GM10248 (cell line): ENCODE results near the gene HASPIN.

Experiments used
- CTCF ChIA-PET: fragments of 300-600 bp; sonication (Branson Sonifier 250); formaldehyde crosslinking; extraction: SDS; loops from one replicate; lab custom pipeline; 2021; ENCODE audit warnings: antibody characterized with exemption; lab: Yijun Ruan, JAX
- POLR2A ChIA-PET: fragments of 350-650 bp; sonication (Branson Sonifier 250); formaldehyde crosslinking; extraction: SDS; loops from one replicate; lab custom pipeline; 2020; ENCODE audit warnings: antibody characterized with exemption; lab: Yijun Ruan, JAX
- DNase-seq: peaks from one replicate; pipeline ENCODE4 v3.0.0; 2012; ENCODE audit errors: extremely low spot score
- CTCF ChIP-seq: IDR thresholded peaks from 2 replicates; pipeline ENCODE4 v1.5.1; 2012; ENCODE audit warnings: mild to moderate bottlenecking, low read depth; ENCODE audit errors: extremely low read depth, missing control alignments, control extremely low read depth

The HASPIN gene

DNA sequence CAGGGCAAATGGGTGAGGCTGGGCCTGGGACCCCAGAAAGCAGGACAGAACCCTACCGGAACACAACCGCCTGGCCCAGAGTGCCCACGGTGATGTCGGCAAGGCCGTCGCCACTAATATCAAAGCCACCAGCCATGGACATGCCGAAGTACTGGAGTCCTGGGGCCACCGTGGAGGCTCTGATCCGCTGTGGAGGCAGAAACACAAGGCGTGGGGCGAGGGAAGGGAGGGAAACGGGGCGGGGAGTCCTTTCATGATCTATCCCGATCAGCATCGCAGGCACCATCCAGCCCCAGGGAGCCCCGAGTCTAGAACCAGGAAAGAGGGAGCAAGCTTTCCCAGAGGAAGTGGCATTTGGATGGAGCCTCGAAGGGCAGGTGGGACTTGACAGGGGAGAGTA is 26.6 kb downstream of the HASPIN start:
- TF ChIP-seq CTCF: no peak
- CTCF ChIA-PET: interaction anchor here (0.9 to 5.6 kb wide), 6 partner anchors 10 to 115 kb away, joined by 3 to 58 read pairs (median 4); no protein-coding TSS in a partner anchor
- DNase-seq: no peak
- POLR2A ChIA-PET: no interaction called here

DNA sequence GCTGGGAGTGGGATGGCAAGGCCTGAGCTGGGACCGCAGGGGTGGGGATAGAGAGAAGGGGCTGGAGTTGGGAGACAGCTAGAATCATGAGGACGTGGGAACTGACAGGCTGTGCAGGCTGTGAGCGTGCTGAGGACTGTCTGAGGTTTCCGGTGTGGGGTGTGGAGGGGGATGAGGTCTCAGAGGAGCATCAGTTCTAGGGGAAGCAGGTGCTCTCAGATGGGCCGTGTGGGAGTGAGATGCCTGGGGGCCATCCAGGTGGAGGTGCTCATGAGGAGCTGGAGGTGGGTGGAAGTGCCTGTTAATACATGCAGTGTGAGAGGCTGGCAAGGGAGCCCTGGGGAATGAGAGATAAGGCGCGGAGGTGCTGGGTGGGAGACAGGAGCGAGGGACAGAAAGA is 27.2 kb downstream of the HASPIN start:
- ChIA-PET CTCF (interaction anchor here (0.9 to 5.6 kb wide), 5 partner anchors 9 to 115 kb away, joined by 3 to 58 read pairs (median 5); no protein-coding TSS in a partner anchor), POLR2A (interaction anchor here (0.6 kb wide), 1 partner anchor 216 kb away, joined by 6 read pairs; no protein-coding TSS in a partner anchor)
- no peak for DNase-seq
- no peak for TF ChIP-seq CTCF

- POLR2A ChIA-PET: no interaction called here
Observed at GRCh38 chr17:3751836-3752235, 28.1 kb downstream of the HASPIN start.

DNA sequence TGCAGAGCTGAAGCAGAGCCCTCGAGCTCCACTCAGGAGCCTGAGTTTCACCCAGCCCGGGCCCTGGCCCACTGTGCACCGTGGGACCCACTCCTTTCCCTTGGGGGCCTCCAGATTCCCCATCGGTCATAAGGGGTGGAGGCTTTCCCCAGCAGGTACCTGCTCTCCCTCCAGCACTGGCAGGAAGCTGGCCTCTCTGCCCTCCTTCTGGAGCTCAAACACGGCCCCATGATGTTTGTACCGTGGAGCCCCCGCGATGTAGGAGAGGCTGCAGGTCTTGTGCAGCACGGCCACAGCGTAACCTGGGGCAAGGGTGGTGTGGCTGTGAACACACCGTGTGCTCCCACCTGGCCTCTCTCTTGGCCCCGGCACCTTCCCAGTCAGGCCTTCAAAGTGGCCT is 29.9 kb downstream of the HASPIN start:
- ChIA-PET CTCF (interaction anchor here (0.8 to 5.6 kb wide), 4 partner anchors 10 to 71 kb away, joined by 3 to 58 read pairs (median 4); no protein-coding TSS in a partner anchor), POLR2A (no interaction called here)
- no peak for TF ChIP-seq CTCF

More at GRCh38 chr17:3751836-3752235, 28.1 kb downstream of the HASPIN start:
- CTCF ChIA-PET: interaction anchor here (1.3 to 5.6 kb wide), 5 partner anchors 9 to 95 kb away, joined by 3 to 58 read pairs (median 5); no protein-coding TSS in a partner anchor
- TF ChIP-seq CTCF: no peak
- no peak for DNase-seq

GRCh38 chr17:3754066-3754457 is 30.4 kb downstream of the HASPIN start:
- ChIA-PET POLR2A (no interaction called here), CTCF (interaction anchor here (0.8 to 5.6 kb wide), 5 partner anchors 9 to 73 kb away, joined by 3 to 58 read pairs (median 3); no protein-coding TSS in a partner anchor)
- no peak for TF ChIP-seq CTCF
- no peak for DNase-seq

More for the DNA sequence above, 29.9 kb downstream of the HASPIN start:
- no peak for DNase-seq

- ChIA-PET POLR2A (no interaction called here), CTCF (interaction anchor here (0.8 to 10.6 kb wide), 6 partner anchors 10 to 73 kb away, joined by 3 to 111 read pairs (median 3); no protein-coding TSS in a partner anchor)
- no peak for TF ChIP-seq CTCF
- DNase-seq: peak; percentile 76
Observed at GRCh38 chr17:3754458-3755334, 31.0 kb downstream of the HASPIN start.
